Myocyte (in vitro differentiated cells): Measurements from ENCODE around the gene HELQ. TPM values are rescaled to one million over a fixed set of nuclear protein-coding genes. Genes with fewer than 3 reads are reported as not detected.
"Not testable (repeated sequence)": the region's sequence is repeated elsewhere in the genome, so short reads cannot be mapped to it uniquely, and the experiment has no call there.

Experiments used
- DNase-seq: peaks from one replicate; pipeline ENCODE4 v3.0.0-alpha.2; 2012; ENCODE audit warnings: low read depth
- polyA plus RNA-seq: library from polyadenylated mRNA; unstranded; fragments of >200 nt; gene quantifications from one replicate; pipeline ENCODE4 v1.2.1, GENCODE V29; 2012; ENCODE audit warnings: missing spikeins
- total RNA-seq: library from RNA; depleted of rRNA; stranded (reverse); fragments of >200 nt; gene quantifications from 2 replicates; pipeline ENCODE4 v1.2.3, GENCODE V29; 2014

The HELQ gene, protein sequence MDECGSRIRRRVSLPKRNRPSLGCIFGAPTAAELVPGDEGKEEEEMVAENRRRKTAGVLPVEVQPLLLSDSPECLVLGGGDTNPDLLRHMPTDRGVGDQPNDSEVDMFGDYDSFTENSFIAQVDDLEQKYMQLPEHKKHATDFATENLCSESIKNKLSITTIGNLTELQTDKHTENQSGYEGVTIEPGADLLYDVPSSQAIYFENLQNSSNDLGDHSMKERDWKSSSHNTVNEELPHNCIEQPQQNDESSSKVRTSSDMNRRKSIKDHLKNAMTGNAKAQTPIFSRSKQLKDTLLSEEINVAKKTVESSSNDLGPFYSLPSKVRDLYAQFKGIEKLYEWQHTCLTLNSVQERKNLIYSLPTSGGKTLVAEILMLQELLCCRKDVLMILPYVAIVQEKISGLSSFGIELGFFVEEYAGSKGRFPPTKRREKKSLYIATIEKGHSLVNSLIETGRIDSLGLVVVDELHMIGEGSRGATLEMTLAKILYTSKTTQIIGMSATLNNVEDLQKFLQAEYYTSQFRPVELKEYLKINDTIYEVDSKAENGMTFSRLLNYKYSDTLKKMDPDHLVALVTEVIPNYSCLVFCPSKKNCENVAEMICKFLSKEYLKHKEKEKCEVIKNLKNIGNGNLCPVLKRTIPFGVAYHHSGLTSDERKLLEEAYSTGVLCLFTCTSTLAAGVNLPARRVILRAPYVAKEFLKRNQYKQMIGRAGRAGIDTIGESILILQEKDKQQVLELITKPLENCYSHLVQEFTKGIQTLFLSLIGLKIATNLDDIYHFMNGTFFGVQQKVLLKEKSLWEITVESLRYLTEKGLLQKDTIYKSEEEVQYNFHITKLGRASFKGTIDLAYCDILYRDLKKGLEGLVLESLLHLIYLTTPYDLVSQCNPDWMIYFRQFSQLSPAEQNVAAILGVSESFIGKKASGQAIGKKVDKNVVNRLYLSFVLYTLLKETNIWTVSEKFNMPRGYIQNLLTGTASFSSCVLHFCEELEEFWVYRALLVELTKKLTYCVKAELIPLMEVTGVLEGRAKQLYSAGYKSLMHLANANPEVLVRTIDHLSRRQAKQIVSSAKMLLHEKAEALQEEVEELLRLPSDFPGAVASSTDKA
- 12.7 and 14.4 TPM in 2 replicates for total RNA-seq
- 5.2 TPM for polyA plus RNA-seq

DNA sequence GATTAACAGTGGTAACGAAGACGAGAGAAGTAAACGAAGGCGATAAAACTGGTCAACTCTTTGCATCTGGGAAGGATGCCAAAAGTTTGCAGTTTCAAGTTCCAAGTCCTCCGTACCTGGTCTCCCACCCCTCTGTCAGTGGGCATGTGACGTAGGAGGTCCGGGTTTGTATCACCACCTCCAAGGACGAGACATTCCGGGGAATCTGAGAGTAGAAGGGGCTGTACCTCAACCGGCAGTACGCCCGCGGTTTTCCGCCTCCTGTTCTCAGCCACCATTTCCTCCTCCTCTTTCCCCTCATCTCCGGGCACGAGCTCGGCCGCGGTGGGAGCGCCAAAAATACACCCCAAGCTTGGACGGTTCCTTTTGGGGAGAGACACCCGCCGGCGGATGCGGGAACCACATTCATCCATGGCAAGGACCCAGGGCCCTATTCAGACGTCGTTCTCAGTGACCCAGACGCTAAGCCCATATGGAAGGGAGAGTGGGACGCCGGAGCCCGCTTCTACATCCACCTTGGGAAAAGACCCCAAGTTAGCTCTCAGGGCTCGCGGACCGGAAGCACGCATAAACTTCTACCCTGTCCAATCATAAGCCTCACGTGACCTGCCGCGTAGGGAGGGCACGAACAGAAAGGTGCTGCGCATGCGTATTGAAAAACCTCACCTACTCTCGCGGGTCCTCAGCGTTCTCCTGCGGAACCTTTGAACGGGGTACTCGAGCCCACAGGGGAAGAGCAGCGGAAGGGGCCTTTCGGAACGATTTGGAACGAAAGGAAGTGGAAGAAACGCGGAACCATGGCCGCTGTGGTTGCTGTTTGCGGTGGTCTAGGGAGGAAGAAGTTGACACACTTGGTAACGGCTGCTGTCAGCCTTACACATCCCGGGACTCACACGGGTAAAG lies at the start of gene HELQ, which contains the start of gene MRPS18C:
Gene HELQ (minus strand): TSS at position 543 of the 903 bp plus-strand sequence. CDS start 130 bp downstream, at position 413.
Gene MRPS18C (plus strand): TSS at position 778 of the 903 bp plus-strand sequence. CDS start 20 bp downstream, at position 798.
- DNase-seq, result peak; percentile 100

DNA sequence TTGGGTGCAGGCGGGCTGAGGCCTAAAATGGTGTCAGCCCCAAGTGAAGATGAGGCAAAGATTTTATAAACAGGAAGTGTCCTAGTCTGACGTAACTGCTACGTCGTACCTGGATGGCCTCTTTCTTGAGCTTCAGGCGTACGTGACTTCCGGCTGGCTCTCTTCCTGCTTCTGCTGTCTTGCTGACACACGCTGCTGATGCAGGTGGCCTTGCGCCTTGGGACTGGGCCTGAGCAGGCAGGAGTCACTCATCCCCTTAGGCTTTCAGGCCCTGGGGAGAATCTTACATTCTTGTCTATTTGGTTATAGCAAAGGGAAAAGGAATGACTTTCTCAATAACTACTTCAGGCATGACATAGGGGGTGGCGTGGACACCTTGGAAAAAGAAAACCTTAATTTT lies 49.4 kb upstream of the HELQ start:
- DNase-seq, result no peak

DNA sequence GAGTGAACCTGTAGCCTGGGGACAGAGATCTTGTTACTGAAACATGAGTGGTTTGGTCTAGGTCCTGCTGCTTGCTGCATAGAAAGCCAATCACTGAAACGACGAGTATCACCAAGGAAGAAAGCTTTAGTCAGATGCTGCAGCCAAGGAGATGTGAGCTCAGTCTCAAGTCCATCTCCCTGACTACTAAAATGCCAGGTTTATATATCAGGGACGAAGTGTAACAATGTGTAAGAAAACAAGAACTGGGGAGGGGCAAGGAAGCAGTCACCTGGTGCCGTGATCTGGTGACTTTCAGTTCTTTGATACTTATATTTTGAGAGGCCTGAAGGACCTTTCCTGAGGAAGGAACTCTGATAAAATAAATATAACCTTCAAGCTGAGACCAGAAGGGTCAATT lies 48.9 kb upstream of the HELQ start:
- no peak for DNase-seq

DNA sequence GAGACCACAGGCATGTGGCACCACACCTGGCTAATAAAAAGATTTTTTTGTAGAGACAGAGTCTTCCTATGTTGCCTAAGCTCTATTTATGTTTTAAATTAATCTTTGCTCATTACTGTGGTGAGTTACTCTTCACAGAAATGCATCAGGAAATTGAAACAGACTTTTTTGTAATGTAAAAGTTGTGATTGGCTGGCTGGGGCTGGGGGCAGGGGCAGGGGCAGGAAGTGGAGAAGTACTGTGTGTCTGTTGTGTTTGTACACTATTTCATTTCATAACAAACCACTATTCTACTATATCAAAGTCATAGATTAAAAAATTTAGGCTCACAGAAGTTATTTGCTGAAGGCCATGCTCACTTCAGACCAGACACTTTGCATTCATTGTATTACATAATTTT lies 48.4 kb upstream of the HELQ start:
- DNase-seq, result no peak

DNA sequence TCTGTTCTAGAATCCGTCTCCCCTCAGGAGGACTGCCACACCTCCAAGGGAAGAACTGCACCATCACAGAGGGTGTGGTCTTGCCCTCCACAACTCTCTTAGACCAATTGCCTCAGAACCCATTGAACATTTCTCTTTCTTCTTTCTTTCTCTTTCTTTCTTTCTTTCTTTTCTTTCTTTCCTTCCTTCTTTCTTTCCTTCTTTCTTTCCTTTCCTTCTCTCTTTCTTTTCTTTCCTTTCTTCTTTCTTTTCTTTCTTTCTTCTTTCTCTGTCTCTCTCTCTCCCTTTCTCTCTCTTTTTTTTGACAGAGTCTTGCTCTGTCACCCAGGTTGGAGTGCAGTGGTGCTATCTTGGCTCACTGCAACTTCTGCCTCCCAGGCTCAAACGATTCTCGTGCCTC lies 46.0 kb upstream of the HELQ start:
- not testable (repeated sequence) for DNase-seq

DNA sequence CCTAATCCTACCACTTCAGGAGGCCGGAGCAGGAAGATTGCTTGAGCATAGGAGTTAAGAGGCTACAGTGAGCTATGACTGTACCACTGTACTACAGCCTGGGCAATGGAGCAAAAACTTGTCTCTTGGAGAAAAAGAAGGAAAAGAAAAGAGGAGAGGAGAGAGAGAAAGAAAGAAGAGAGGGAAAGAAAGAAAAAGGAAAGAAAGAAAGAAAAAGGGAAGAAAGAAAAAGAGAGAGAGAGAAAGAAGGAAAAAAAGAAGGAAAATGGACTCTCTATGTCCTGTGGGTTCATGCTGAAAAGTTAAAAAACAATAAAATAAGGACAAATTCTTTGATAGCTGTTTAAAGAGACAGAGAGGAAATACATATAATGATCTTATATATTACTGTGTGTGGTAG lies 42.6 kb upstream of the HELQ start:
- no peak for DNase-seq

DNA sequence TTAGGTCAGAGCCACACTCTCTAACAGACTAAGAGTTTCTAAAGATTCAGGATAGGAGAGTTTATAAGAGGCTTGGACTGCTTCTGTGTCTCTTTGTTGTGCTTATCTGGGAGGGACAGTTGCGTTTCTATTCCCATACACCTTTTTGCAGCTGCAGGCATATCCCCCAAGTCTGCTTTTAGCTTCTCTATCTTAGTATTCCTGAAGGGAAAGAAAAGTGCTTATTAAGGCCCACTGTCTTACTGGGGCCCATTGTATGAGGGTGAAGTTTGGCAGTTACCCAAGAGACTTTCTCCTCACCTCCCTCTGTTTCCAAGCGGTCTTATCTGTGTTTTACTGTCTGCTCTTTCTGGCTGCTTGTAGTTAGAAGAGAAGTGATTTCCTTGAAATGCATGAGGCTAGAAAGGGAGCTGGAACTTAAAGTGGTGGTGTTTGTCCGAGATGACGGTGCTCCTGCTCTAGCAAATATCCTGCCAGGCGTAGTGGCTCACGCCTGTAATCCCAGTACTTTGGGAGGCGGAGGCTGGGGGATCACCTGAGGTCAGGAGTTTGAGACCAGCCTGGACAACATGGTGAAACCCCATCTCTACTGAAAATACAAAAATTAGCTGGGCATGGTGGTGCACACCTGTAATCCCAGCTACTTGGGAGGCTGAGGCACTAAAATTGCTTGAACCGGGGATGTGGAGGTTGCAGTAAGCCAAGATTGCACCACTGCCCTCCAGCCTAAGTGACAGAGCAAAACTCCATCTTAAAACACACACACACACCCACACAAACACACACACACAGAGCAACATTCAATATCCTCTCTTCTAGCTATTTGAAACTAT lies 40.7 kb upstream of the HELQ start:
- DNase-seq, result not testable (repeated sequence)

DNA sequence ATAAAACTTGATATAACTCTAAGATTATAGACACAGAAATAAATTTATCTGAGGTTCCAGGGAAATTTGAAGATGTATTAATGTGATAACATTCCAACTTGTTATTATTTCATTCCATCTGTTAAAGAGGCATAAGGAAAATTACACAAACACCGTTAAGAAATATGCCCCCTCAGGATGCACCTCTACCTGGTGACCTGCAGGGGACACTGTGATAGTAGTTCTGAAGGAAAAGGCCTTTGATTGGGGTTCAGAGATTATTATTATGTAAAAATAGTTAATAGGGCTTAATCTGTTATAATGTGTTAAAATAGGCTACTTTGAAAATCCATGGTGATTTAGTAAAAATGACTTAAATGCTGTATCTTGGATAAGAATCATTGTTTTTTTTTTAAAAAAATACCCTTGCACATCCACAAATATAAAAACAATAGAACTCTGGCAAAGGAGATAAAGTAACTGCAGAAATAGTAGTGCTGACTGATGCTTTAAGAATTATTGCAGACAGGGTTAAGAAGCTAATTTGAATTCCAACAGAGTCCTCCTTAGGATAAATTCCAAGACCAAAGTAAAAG lies 35.3 kb upstream of the HELQ start:
- peak; percentile 28 for DNase-seq

DNA sequence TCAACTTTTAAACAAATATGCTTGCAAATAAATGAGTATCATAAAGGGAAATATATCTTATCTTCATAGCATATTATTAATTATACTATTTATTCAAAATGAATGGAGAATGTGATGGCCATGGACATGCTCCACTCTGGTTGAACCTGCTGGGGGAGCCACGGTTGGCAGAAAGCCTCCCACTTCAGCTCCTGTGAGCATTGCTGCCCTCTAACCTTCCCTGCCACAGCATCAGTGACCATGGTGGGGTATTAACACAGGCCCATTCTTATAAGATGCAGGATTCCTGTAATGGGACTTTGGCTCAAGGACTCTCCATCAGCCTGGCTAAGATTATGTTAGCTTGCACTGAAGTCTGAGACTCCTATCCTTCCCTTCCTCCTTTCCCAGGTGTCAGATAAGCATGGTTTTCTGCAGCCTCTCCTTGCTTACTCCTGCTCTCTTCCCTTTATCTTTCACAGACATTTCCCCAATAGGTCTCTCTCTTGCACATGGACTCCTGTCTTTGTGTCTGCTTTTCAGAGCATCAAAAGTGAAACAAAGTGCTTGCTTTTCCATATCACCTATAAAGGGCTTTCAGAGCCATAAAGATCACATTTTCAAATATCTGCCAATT lies 34.2 kb upstream of the HELQ start:
- DNase-seq, result no peak

DNA sequence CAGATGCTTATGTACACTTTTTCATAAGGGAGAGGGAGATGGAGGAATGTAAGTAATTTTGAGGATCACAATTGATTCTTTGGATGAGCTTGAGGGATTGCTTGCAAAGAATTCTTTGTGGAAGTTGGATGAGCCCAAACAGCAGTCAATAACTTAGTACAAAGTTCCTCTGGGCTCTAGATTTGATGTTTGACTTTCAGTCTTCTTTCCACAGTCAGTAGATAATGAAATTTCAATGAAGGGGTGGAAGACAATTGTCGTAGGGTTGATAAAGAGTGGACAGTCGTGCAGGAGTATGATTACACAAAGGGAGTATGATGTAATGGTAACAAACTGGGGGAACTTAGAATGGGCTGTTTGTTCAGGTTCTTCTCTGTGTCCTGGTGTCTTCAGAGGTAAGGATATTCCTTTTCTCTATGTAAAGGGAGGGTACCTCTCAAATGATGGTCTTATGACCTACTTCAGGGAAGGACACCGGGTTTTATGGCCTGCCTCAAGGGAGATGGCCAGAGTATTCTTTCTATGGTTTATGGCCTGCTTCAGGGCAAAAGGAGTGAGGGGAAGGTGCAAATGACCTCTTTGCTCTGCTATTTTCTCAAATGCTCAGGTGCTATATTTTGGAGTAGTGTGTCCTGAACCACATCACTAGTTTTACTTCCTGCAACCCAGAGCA lies 31.0 kb upstream of the HELQ start:
- DNase-seq, result no peak

DNA sequence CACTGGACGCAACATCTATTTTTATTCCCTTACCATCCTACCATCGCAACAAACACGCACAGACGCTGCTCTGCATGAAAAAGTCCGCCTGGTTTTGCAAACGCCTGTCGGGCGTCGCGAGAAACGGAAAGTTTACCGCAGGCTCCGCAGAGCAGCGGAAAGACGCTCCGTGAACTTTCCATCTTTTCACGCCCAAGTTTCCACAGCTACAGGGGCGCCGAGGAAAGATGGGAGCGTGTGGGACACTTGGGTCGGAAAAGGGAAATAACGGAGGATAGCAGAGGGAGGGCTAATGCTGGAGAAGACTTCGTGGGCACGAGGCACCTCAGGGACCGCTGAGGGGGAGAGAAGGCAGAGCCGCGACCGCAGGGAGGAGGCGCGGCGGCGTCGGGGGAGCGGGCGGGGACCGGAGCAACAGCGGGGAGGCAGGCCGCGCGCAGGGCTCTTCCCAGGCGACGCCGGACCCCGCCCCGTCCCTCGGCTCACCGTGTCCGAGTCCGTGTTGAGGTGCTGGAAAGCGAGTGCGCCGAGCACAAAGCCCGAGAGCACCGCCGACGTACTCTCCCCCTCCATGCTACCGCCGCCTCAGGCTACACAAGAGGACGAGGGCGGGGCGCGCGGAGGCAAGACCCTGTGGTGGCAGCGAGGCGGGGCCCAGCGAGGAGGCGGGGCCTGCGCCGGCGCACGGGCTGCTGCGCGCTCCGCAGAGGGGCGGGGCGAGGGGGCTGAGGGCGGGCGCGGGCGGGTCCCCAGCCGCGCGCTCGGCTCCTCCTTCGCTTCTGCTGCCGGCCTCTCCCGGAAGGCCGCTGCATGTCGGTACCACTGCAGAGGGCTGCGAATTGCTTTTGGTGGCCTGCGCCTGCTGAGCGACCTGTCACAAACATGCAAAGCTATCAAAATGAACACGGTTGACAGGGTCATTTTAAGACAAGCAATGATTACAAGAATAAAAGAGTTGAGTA lies 29.2 kb upstream of the HELQ start, which contains the start of gene ABRAXAS1:
Gene ABRAXAS1 (minus strand): TSS at position 601 of the 962 bp plus-strand sequence. CDS start 28 bp downstream, at position 573.
- peak; percentile 96 for DNase-seq

DNA sequence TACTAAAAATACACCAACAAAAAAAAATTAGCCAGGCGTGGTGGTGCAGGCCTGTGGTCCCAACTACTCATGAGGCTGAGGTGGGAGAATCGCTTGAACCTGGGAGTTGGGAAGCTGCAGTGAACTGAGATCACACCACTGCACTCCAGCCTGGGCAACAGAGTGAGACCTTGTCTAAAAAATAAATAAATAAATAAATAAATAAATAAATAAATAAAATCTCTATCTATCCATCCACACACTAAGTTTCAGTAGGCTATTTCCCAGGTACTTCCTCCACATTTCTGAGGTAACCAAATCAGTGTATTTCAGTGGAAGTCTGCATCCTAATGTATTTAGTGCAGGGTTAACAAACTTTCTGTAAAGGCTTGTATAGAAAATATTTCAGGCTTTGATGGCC lies 18.3 kb upstream of the HELQ start:
- peak; percentile 40 for DNase-seq

DNA sequence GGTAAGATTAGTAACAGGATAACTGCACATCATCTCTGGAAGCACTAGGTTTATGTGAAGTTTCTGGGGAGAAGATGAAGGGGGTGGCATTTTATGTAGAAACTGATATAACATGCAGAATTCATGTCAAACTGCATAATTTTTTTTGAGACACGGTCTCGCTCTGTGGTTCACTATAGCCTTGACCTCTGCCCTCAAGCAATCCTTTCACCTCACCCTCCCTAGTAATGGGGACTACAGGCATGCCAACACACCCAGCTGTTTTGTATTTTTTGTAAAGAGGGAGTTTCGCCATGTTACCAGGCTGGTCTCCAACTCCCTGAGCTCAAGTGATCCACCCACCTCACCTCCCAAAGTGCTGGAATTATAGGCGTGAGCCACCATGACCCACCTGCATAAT lies 17.8 kb upstream of the HELQ start:
- DNase-seq, result no peak

DNA sequence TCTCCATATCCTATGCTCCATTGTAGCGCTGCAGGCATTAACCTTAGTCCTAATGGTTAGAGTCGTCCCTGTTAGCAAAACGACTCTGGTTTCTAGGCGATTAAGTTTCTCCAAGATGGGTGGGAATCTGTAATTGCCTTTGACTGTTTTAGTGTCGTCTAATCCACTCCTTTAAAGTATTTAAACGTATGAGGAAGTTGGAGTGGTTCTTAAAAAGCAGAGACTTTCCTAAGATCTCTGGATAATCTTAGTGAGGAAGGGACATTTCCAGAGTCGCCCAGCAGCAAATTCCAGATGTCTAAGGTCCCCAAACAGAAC lies 520 bp upstream of the HELQ start:
- no peak for DNase-seq

DNA sequence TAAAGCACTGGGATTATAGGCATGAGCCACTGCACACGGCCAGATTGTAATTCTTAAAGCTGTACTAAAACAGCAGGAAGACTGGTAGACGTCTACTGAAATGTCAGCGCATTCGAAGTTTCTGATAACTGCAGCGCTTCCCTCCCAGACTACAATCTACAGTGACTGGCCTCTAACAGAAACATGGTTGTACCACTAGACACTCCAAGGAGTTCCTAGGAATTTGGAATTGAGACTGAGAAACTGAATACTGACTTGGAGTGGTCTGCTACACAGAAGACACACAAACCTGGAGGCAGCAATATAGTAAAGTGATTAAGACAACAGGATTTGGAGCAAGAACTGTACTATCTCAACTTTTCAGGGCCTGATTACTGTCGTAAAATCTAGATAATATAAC lies 937 bp downstream of the HELQ start:
- peak; percentile 19 for DNase-seq

DNA sequence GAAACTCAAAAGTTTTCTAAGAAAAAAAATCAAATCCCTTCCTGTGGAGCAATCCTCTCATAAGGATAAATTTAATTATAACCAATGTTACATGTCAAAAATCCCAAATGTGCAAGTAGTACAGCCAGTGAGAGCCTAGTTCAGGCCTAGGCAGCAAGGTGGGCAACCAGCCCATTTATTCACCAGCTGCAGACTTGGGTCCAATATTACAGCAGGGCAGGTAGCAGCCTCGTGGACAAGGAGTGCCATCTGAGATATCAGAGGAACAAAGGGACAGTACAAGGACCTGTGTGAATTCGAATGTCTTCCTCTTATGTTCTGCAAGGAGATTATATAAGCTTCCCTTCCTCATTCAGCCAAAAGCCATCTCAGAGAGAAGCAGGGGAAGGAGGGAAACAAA lies 6.6 kb downstream of the HELQ start:
- no peak for DNase-seq

DNA sequence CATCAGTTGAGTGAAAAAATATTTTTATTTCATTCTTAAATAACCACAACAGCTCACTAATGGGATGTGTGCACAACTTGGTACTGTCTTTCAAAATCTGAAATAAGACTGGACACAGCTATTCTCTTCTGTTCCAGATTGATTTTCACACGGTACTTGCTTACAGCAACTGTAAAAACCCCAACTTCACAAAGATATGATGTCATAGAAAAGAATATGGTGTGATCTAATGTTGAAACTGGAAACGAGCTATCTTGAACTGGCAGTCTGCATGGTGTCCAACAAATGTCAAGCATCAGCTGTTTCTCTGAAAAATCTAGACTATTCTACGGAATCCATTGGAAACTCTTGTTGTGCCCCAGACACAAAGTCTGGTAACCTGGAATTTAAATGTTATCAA lies 14.7 kb downstream of the HELQ start:
- DNase-seq, result peak; percentile 77
